H1 (cell line): ENCODE data around the gene DYTN.

Source experiments
- CHD1 ChIP-seq: IDR thresholded peaks from 2 replicates; pipeline ENCODE4 v1.6.1; 2012; ENCODE audit warnings: low read depth, low read length, improper control_type of control experiment
- CREB1 ChIP-seq: IDR thresholded peaks from 2 replicates; pipeline ENCODE4 v1.6.1; 2012; ENCODE audit warnings: inconsistent platforms
- EP300 ChIP-seq, 2 experiments: IDR thresholded peaks; 1 replicate in 1 of 2; 2 replicates in 1 of 2; pipeline ENCODE4 v1.6.1; 2011 to 2012; ENCODE audit warnings: low read depth in 2 of 2, low read length in 2 of 2, mild to moderate bottlenecking in 2 of 2, borderline replicate concordance in 1 of 2, inconsistent platforms in 1 of 2, moderate library complexity in 1 of 2
- EZH2 ChIP-seq: fragments of 200-600 bp; sonication (generic); IDR thresholded peaks from 2 replicates; pipeline ENCODE4 v1.7.1; 2012; ENCODE audit warnings: low read depth, mild to moderate bottlenecking, moderate library complexity, low read length, inconsistent platforms; ENCODE audit not compliant: severe bottlenecking
- POLR2A ChIP-seq, 2 experiments: IDR thresholded peaks; 1 replicate in 1 of 2; 2 replicates in 1 of 2; pipeline ENCODE4 v1.6.1; 2011; ENCODE audit warnings: low read depth in 2 of 2, low read length in 2 of 2, mild to moderate bottlenecking in 2 of 2; ENCODE audit errors: control extremely low read depth in 1 of 2
- RAD21 ChIP-seq, 2 experiments: IDR thresholded peaks in 1 of 2; conservative IDR thresholded peaks in 1 of 2; 2 replicates each; pipeline ENCODE4 v1.6.1; 2011; ENCODE audit warnings: low read depth in 2 of 2, low read length in 2 of 2, improper control_type of control experiment in 1 of 2, inconsistent platforms in 1 of 2, mild to moderate bottlenecking in 1 of 2, moderate library complexity in 1 of 2
- SP1 ChIP-seq: IDR thresholded peaks from 2 replicates; pipeline ENCODE4 v1.6.1; 2011; ENCODE audit warnings: low read depth, low read length
- SP4 ChIP-seq: IDR thresholded peaks from 2 replicates; pipeline ENCODE4 v1.6.1; 2012; ENCODE audit warnings: low read length, inconsistent platforms
- SRF ChIP-seq: IDR thresholded peaks from 2 replicates; pipeline ENCODE4 v1.6.1; 2011; ENCODE audit warnings: mild to moderate bottlenecking, low read depth, low read length, moderate library complexity
- TF ChIP-seq, protein P1 (sequence below), 3 experiments: IDR thresholded peaks; 1 replicate in 2 of 3; 2 replicates in 1 of 3; pipeline versions ENCODE4 v1.5.1 to v1.6.1; 2011; ENCODE audit warnings: low read length in 3 of 3, mild to moderate bottlenecking in 3 of 3, inconsistent platforms in 2 of 3, low read depth in 1 of 3, moderate library complexity in 1 of 3; ENCODE audit not compliant: insufficient read depth in 1 of 3; ENCODE audit errors: control extremely low read depth in 1 of 3

DNA sequence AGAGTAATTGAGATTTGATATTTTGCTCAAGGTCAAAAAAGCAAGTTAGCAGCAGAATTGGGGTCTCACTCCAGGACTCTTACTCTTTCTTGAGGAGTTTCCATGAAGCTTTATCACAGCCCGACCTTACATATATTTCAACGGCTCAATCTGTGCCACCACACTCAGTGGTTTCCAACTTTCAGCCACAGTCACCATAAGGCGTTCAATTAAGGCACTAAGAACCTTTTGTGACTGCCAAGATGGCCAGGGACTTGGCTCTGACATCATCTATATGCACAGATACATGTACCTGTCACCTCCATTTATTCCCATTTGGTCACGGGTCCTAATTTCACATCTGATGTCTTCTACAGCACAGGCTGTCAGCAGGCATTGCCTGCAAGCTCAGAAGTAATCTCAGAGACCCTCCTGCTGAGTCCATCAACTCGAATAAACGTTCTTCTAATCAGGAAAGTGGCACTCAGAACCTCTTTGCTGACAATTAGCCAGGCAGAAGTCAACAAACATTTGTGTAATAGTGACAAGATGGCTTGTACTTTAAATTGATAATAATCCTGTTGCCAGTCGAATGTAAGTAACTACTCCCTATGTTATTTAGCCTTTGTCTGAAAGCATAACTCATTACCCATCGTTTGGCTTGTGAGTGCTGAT is 16.1 kb downstream of the DYTN start:
- TF ChIP-seq, protein P1, sequence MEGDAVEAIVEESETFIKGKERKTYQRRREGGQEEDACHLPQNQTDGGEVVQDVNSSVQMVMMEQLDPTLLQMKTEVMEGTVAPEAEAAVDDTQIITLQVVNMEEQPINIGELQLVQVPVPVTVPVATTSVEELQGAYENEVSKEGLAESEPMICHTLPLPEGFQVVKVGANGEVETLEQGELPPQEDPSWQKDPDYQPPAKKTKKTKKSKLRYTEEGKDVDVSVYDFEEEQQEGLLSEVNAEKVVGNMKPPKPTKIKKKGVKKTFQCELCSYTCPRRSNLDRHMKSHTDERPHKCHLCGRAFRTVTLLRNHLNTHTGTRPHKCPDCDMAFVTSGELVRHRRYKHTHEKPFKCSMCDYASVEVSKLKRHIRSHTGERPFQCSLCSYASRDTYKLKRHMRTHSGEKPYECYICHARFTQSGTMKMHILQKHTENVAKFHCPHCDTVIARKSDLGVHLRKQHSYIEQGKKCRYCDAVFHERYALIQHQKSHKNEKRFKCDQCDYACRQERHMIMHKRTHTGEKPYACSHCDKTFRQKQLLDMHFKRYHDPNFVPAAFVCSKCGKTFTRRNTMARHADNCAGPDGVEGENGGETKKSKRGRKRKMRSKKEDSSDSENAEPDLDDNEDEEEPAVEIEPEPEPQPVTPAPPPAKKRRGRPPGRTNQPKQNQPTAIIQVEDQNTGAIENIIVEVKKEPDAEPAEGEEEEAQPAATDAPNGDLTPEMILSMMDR (IDR thresholded peaks at IDR 0.05; ENCODE audit: control extremely low read depth in 1 of 3, insufficient read depth in 1 of 3, low read depth in 1 of 3, low read length in 3 of 3), result no peak
- TF ChIP-seq EZH2 (no peak), POLR2A (IDR thresholded peaks at IDR 0.05; ENCODE audit: control extremely low read depth in 1 of 2, low read depth in 2 of 2, low read length in 2 of 2) (no peak), SP1 (no peak), EP300 (IDR thresholded peaks at IDR 0.05; ENCODE audit: borderline replicate concordance in 1 of 2, low read depth in 2 of 2, low read length in 2 of 2) (no peak), SRF (no peak), CHD1 (no peak), CREB1 (no peak), SP4 (no peak), RAD21 (IDR thresholded peaks at IDR 0.05 in 1 of 2, conservative IDR thresholded peaks at IDR 0.05 in 1 of 2; ENCODE audit: low read depth in 2 of 2, low read length in 2 of 2) (no peak)
